ENCODE results near the gene TANGO2. TPM values are rescaled to one million over a fixed set of nuclear protein-coding genes. Genes with fewer than 3 reads are reported as not detected.
A peak's percentile ranks its signal among the peaks of the same experiment; 100 is the strongest.

The TANGO2 gene
- polyA plus RNA-seq, 3 donors = 10.8 to 12.3 (median 11.4) TPM

GRCh38 chr22:19981961-19982920 lies 38.7 kb upstream of the TANGO2 start:
- no peak for DNase-seq

DNA sequence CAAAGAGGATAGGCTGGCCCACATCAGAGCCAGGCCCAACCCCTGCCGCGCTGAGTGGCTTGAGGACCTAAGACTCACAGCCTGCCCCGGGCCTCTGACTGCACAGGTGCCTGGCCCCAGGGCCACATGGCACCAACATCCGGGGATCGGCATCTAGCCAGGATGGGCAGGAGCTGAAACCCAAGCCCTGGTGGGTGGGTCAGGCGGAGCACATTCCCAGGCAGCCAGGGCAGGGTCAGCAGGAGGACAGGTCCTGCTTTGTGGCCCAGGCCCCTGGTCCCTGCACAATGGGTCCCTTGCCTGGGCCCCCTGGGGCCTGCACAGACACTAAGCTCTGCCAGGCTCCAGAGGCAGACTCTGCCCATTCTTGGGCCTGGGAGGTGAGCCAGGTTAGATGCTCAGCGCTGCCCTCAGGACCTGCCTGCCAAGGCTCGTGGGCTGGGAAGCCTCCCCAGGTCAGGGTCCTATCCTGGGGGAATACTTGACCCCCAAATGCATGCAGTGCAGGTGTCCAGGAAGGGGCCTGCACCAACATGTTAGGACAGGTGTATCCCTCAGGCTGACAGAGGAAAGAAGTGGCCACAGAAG lies 37.8 kb upstream of the TANGO2 start:
- DNase-seq = no peak

GRCh38 chr22:19983741-19984140 lies 37.2 kb upstream of the TANGO2 start:
- DNase-seq = no peak

DNA sequence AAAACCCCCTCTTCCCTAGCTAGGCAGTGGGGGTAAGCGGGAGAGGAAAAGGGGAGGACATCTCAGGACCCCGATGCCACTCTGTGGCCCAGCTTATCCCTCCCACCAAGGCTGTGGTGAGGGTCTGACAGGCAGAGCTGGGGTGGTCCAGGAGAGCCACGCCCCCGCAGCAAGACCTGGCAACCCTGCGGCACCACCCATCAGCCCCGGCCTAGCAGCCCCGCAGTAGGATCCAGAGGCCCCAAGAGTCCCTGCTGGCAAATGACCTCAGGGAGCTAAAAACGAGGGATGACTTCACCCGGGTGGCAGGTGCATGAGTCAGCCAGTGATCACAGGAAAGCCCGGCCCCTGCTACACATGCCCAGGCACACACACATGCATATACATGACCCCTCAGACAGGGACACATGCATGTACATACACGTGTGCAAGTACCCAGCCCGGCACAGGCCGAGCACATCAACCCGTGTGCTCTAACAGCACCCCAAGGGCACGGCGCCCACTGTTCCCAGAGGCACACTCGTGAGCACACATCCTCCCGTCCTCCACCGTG lies 36.6 kb upstream of the TANGO2 start:
- no peak for DNase-seq

- DNase-seq = no peak
These were observed 35.8 kb upstream of the TANGO2 start for GRCh38 chr22:19984851-19985811.

GRCh38 chr22:19986011-19986409 lies 34.9 kb upstream of the TANGO2 start:
- no peak for DNase-seq

DNA sequence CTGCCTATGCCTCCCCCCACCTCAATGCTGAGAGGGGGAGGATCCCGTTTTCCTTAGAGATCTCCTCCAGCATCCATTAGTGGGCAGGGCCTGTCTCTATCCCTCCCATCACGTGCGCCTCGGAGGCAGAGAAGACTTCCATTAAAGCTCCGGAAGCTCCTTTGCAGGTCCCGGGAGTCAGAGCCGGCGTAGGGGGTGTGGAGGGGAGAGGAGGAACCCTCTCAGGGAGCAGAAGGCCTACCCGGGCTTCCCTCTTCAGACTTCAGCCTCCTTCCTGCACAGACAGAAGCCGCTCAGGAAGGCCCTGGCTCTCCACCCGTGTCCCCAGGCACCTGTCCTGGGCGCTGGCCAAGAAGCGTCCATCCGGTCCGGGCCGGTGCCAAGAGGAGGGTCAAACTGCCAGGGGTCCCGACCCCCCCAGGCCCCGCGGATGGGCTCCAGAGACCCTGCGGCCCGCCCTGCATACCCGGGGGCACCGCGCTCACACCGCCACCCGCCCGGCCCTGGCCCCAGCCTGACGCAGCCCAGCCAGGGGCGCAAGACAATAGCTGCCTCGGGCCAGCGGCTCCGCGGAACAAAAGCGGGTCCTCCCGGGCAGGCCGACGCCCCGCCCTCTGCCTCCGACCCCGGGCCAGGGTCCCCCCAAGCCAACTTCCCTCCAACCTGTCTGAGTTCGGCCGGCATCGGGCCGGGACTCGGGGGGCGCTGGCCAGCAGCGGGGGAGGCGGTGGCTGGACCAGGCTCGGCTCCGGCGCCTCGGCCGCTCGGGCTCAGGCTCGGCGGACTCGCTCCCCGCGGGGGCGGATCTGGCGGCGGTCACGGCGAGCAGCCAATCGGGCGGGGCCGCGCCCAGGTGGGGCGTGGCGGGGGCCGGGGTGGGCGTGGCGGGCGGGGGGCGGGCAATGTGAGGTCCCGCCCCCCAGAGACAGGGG lies 34.2 kb upstream of the TANGO2 start:
- DNase-seq = peak; percentile 75

- DNase-seq = no peak
These were observed 33.3 kb upstream of the TANGO2 start for GRCh38 chr22:19987394-19988306.

- DNase-seq = no peak
These were observed 32.5 kb upstream of the TANGO2 start for GRCh38 chr22:19988331-19988808.

GRCh38 chr22:19988965-19989724 lies 31.8 kb upstream of the TANGO2 start:
- DNase-seq = peak; percentile 17

GRCh38 chr22:19989725-19990067 lies 31.2 kb upstream of the TANGO2 start:
- DNase-seq = no peak

- no peak for DNase-seq
These were observed 30.7 kb upstream of the TANGO2 start for GRCh38 chr22:19990188-19990587.

- no peak for DNase-seq
These were observed 30.1 kb upstream of the TANGO2 start for GRCh38 chr22:19990609-19991394.

DNA sequence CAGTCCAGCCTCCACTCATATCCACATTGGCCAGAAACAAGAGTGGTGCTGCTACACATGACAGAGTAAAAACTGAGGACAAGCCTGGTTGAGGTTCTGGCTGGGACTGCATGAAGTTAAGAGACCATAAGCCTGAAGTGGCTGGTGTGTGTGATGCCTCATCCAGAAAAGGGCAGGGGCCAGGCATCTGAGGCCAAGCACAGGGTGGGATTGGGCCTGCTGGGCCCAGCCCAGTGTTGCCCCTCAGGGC lies 29.6 kb upstream of the TANGO2 start:
- no peak for DNase-seq

DNA sequence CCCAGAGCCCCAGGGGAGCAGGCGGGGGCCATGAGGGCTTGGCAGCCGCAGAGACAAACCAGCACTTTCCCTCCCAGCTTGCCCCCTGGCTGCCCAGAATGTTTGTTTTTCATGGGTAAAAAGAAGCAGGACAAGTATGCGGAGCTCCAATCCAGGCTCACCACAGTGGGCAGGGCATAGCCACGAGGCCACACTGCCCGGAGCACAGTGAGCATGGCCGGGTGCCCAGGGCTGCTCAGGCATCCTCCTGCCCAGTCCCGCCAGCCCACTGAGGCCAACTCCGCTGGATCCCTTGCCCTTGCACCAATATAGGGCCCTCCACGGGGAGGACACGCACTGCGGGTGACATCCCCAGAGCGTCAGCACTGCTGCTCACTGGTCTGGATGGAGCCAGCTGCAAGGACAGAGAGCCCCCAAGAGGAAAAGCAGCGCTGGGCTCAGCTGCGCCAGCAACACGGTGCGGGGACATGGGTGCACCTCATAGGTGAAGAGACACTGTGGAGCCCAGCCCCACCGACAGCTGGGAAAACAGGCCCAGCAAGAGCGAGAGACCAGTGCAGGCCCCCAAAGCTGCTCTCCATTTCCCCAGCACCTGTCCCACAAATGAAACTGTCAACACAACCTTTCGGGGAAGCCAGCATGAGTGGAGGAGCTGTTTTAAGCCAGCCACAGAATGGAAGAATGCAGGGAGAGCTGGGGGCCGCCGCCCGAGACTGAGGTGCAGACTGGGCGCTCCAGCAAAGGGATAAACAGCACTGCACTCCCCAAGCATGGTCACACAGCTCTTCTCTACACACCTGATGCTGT lies 29.1 kb upstream of the TANGO2 start:
- no peak for DNase-seq

DNA sequence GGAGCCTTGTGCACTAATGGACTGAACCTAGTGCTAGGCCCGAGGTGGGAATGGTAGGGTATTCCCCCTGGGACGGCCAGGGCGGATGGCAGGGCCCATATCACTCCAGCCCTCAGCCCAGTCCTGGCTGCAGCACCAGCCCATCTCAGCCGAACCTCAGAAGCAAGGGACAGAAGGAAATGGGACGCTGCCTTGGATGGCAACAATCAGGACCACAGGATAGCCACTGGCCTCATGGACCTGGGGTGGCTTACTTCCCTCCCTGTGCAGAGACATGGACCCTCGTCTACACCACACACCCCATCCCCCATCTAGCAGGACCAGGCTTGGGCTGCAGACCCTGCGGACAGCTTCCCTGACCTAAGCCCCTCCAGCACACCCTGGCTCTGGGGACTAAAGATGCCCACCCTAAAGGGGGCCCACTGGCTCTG lies 28.4 kb upstream of the TANGO2 start:
- no peak for DNase-seq

DNA sequence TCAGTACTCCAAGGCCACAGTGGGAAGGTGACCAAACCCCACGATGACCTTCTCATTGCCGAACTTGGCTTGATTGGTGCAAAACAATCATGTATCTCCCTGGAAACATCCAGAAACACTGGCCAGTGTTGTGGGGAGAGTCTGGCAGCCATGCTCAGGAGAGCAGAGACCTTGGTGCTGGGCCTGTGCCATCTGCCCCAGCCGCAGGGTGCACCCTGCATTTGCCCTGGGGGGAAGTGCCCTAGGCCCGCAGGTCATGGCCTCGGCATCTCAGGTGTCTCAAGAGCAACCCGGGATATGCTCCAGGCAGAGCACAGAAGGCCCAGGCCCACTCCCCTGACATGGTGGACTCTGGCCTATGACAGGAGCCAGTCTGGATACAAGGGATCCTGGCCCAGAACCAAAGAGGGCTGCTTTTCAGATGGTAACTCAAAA lies 28.0 kb upstream of the TANGO2 start:
- no peak for DNase-seq

All from renal pelvis (tissue), 4 donors.